H9 (cell line): ENCODE measurements around the gene OR2T27. TPM values are rescaled to one million over a fixed set of nuclear protein-coding genes. Genes with fewer than 3 reads are reported as not detected.

ENCODE experiments used
- DNase-seq: peaks from one replicate; pipeline ENCODE4 v3.0.0-alpha.2; 2017
- H2AFZ ChIP-seq: one replicate; pipeline ENCODE4 v1.6.1; 2013; ENCODE audit warnings: mild to moderate bottlenecking, low read length, control low read depth, moderate library complexity
- H2AK5ac ChIP-seq: 2 replicates; pipeline ENCODE4 v1.6.1; 2013; ENCODE audit warnings: low read length, control low read depth, mixed read lengths; ENCODE audit not compliant: insufficient read length
- H2BK120ac ChIP-seq: one replicate; pipeline ENCODE4 v1.6.1; 2013; ENCODE audit warnings: low read depth, mild to moderate bottlenecking, low read length, control low read depth, inconsistent platforms; ENCODE audit not compliant: poor library complexity, severe bottlenecking
- H2BK12ac ChIP-seq: 2 replicates; pipeline ENCODE4 v1.6.1; 2013; ENCODE audit warnings: low read length, control low read depth, mixed read lengths, low read depth; ENCODE audit not compliant: insufficient read length
- H2BK15ac ChIP-seq: 2 replicates; pipeline ENCODE4 v1.6.1; 2013; ENCODE audit warnings: low read depth, low read length, control low read depth
- H2BK20ac ChIP-seq: one replicate; pipeline ENCODE4 v1.6.1; 2013; ENCODE audit warnings: low read depth, mild to moderate bottlenecking, low read length, control low read depth, inconsistent platforms; ENCODE audit not compliant: poor library complexity, severe bottlenecking
- H2BK5ac ChIP-seq: 2 replicates; pipeline ENCODE4 v1.6.1; 2013; ENCODE audit warnings: low read length, control low read depth, mixed read lengths; ENCODE audit not compliant: insufficient read length
- H3K14ac ChIP-seq: 2 replicates; pipeline ENCODE4 v1.6.1; 2013; ENCODE audit warnings: low read length, control low read depth; ENCODE audit not compliant: insufficient read depth
- H3K18ac ChIP-seq: 2 replicates; pipeline ENCODE4 v1.6.1; 2013; ENCODE audit warnings: low read depth, mild to moderate bottlenecking, mixed read lengths, low read length, control low read depth; ENCODE audit not compliant: insufficient read length
- H3K23ac ChIP-seq: 2 replicates; pipeline ENCODE4 v1.6.1; 2013; ENCODE audit warnings: low read length, control low read depth, mixed read lengths, low read depth; ENCODE audit not compliant: insufficient read length
- H3K23me2 ChIP-seq: 2 replicates; pipeline ENCODE4 v1.6.1; 2013; ENCODE audit warnings: low read depth, mild to moderate bottlenecking, mixed read lengths, low read length, control low read depth; ENCODE audit not compliant: insufficient read length, poor library complexity, severe bottlenecking
- H3K27ac ChIP-seq: 2 replicates; pipeline ENCODE4 v1.5.1; 2013; ENCODE audit warnings: low read length, control low read depth, mixed read lengths, low read depth; ENCODE audit not compliant: insufficient read length
- H3K27me3 ChIP-seq: 2 replicates; pipeline ENCODE4 v1.6.1; 2013; ENCODE audit warnings: low read length, control low read depth, inconsistent platforms; ENCODE audit not compliant: insufficient read depth
- H3K4ac ChIP-seq: 2 replicates; pipeline ENCODE4 v1.6.1; 2013; ENCODE audit warnings: low read depth, mild to moderate bottlenecking, control low read depth, inconsistent platforms, low read length, moderate library complexity
- H3K4me1 ChIP-seq: 2 replicates; pipeline ENCODE4 v1.6.1; 2013; ENCODE audit warnings: low read length, control low read depth, inconsistent platforms; ENCODE audit not compliant: insufficient read depth
- H3K4me2 ChIP-seq: 2 replicates; pipeline ENCODE4 v1.6.1; 2013; ENCODE audit warnings: low read length, control low read depth, mixed read lengths; ENCODE audit not compliant: insufficient read length, insufficient read depth
- H3K56ac ChIP-seq: 2 replicates; pipeline ENCODE4 v1.6.1; 2013; ENCODE audit warnings: low read depth, mild to moderate bottlenecking, mixed read lengths, low read length, control low read depth; ENCODE audit not compliant: insufficient read length
- H3K79me1 ChIP-seq: 2 replicates; pipeline ENCODE4 v1.6.1; 2013; ENCODE audit warnings: low read depth, mild to moderate bottlenecking, moderate library complexity, low read length, control low read depth, inconsistent platforms; ENCODE audit not compliant: insufficient read depth, poor library complexity, severe bottlenecking
- H3K79me2 ChIP-seq: 2 replicates; pipeline ENCODE4 v1.6.1; 2013; ENCODE audit warnings: low read length, control low read depth, inconsistent platforms; ENCODE audit not compliant: insufficient read depth
- H3K9ac ChIP-seq: 2 replicates; pipeline ENCODE4 v1.6.1; 2013; ENCODE audit warnings: low read length, control low read depth, mixed read lengths; ENCODE audit not compliant: insufficient read length; ENCODE audit errors: extremely low read depth
- H3K9me3 ChIP-seq: one replicate; pipeline ENCODE4 v1.6.1; 2013; ENCODE audit warnings: low read depth, low read length, inconsistent platforms; ENCODE audit not compliant: control insufficient read depth
- H3T11ph ChIP-seq: one replicate; pipeline ENCODE4 v1.6.1; 2013; ENCODE audit warnings: mild to moderate bottlenecking, low read length, control low read depth, inconsistent platforms
- H4K20me1 ChIP-seq: one replicate; pipeline ENCODE4 v1.6.1; 2013; ENCODE audit not compliant: control insufficient read depth, insufficient read length, insufficient read depth
- H4K5ac ChIP-seq: 2 replicates; pipeline ENCODE4 v1.6.1; 2013; ENCODE audit warnings: low read depth, mild to moderate bottlenecking, mixed read lengths, low read length, control low read depth; ENCODE audit not compliant: insufficient read length
- H4K8ac ChIP-seq: replicated peaks from 2 replicates; pipeline ENCODE4 v1.6.1; 2013; ENCODE audit warnings: low read length, control low read depth, mixed read lengths, low read depth; ENCODE audit not compliant: insufficient read length
- H4K91ac ChIP-seq: 2 replicates; pipeline ENCODE4 v1.6.1; 2013; ENCODE audit warnings: low read depth, mild to moderate bottlenecking, moderate library complexity, mixed read lengths, low read length, control low read depth; ENCODE audit not compliant: insufficient read length
- H3K27ac Mint-ChIP-seq, 3 experiments: 2 replicates in 2 of 3; 3 replicates in 1 of 3; pipeline ENCODE4 v1.8.0; 2020 to 2021; ENCODE audit warnings: mixed read lengths in 3 of 3, mild to moderate bottlenecking in 1 of 3, moderate library complexity in 1 of 3
- H3K27me3 Mint-ChIP-seq: 2 replicates; pipeline ENCODE4 v1.8.0; 2021; ENCODE audit warnings: low read depth, mild to moderate bottlenecking, moderate library complexity, mixed read lengths
- H3K36me3 Mint-ChIP-seq, 3 experiments: 2 replicates in 2 of 3; 3 replicates in 1 of 3; pipeline ENCODE4 v1.8.0; 2020 to 2021; ENCODE audit warnings: low read depth in 3 of 3, mixed read lengths in 3 of 3; ENCODE audit not compliant: insufficient read depth in 1 of 3
- H3K4me1 Mint-ChIP-seq, 2 experiments: 2 replicates each; pipeline ENCODE4 v1.8.0; 2020; ENCODE audit warnings: mixed read lengths in 2 of 2
- H3K4me3 Mint-ChIP-seq, 2 experiments: 2 replicates in 1 of 2; 3 replicates in 1 of 2; pipeline ENCODE4 v1.8.0; 2020 to 2021; ENCODE audit warnings: mild to moderate bottlenecking in 2 of 2, mixed read lengths in 2 of 2, moderate library complexity in 1 of 2
- H3K9me3 Mint-ChIP-seq, 2 experiments: 2 replicates in 1 of 2; 3 replicates in 1 of 2; pipeline ENCODE4 v1.8.0; 2020; ENCODE audit warnings: mild to moderate bottlenecking in 2 of 2, mixed read lengths in 2 of 2, moderate library complexity in 1 of 2
- WGBS: extraction: QIAGEN DNeasy Blood & Tissue Kit; methylation state at CpG from one replicate; pipeline ENCODE4 v1.1.7; 2013; ENCODE audit warnings: missing lambda C conversion rate, low lambda C conversion rate, mixed read lengths; ENCODE audit not compliant: insufficient read length; ENCODE audit errors: extremely low coverage; 5-methylcytosine and 5-hydroxymethylcytosine counted together
- total RNA-seq: library from RNA; stranded (reverse); gene quantifications from 2 replicates; pipeline ENCODE4 v1.2.1, GENCODE V29; 2021
- TF ChIP-seq, protein P1 (sequence below): fragments of 200-600 bp; sonication (generic); conservative IDR thresholded peaks from 3 replicates; pipeline ENCODE4 v1.8.0; 2021; ENCODE audit warnings: antibody characterized with exemption, mild to moderate bottlenecking

Gene OR2T27
- total RNA-seq, 1 experiment from 2014 or later: not detected

DNA sequence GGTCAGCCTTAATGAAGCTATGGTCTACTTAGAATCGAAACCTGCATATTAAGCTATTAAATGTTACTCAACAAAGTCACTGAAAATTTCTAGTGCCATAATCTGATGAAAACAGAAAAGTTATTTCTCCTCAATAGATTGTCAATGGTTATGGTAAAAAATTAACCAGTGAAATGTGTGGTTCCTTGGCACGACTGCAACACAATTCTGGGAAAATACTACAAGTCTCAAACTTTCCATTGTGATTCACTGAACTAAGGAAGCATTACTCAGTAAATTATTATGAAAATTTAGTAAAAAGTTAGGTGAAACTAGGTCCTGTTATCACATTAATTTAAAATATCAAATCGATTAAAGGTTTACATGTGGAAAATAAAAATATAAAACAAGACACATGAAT is 45.0 kb downstream of the OR2T27 start:
- no peak overlapping the region for H4K8ac ChIP-seq
- H2AFZ ChIP-seq: no peak overlapping the region
- H2BK20ac ChIP-seq: no peak overlapping the region
- no CpG with 5 or more reads among the region's 3 CpGs for WGBS
- no peak overlapping the region for H2BK12ac ChIP-seq
- TF ChIP-seq, protein P1, sequence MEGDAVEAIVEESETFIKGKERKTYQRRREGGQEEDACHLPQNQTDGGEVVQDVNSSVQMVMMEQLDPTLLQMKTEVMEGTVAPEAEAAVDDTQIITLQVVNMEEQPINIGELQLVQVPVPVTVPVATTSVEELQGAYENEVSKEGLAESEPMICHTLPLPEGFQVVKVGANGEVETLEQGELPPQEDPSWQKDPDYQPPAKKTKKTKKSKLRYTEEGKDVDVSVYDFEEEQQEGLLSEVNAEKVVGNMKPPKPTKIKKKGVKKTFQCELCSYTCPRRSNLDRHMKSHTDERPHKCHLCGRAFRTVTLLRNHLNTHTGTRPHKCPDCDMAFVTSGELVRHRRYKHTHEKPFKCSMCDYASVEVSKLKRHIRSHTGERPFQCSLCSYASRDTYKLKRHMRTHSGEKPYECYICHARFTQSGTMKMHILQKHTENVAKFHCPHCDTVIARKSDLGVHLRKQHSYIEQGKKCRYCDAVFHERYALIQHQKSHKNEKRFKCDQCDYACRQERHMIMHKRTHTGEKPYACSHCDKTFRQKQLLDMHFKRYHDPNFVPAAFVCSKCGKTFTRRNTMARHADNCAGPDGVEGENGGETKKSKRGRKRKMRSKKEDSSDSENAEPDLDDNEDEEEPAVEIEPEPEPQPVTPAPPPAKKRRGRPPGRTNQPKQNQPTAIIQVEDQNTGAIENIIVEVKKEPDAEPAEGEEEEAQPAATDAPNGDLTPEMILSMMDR: no peak
- Mint-ChIP-seq H3K27ac (no peak overlapping the region), H3K4me1 (no peaks in the 10 kb centered on the region), H3K36me3 (peaks cover 7 to 37% (median 13%) of the 10 kb centered on the region in 3 experiments; a peak in 4 of 7 replicates), H3K4me3 (no peak overlapping the region), H3K9me3 (peaks cover 86 to 87% of the 10 kb centered on the region in 2 experiments), H3K27me3 (no peaks in the 10 kb centered on the region; the same call in 1 of the 2 replicates)
- no peak overlapping the region for H2BK15ac ChIP-seq
- H3K56ac ChIP-seq: no peak overlapping the region
- H3K18ac ChIP-seq: no peak overlapping the region
- DNase-seq: no peak
- H2AK5ac ChIP-seq: no peak overlapping the region
- no peaks in the 10 kb centered on the region for H3K79me2 ChIP-seq
- no peaks in the 10 kb centered on the region for H3K79me1 ChIP-seq
- H4K91ac ChIP-seq: no peak overlapping the region
- H3K23me2 ChIP-seq: no peaks in the 10 kb centered on the region
- no peak overlapping the region for H4K5ac ChIP-seq
- no peak overlapping the region for H3K9ac ChIP-seq
- no peak overlapping the region for H3K27ac ChIP-seq
- H2BK120ac ChIP-seq: no peak overlapping the region
- no peaks in the 10 kb centered on the region for H3K27me3 ChIP-seq
- H3K14ac ChIP-seq: no peak overlapping the region
- H3T11ph ChIP-seq: no peak overlapping the region
- H4K20me1 ChIP-seq: no peaks in the 10 kb centered on the region
- H3K9me3 ChIP-seq: peaks cover 66% of the 10 kb centered on the region
- no peak overlapping the region for H3K4me2 ChIP-seq
- H2BK5ac ChIP-seq: no peak overlapping the region
- H3K4ac ChIP-seq: no peak overlapping the region
- H3K23ac ChIP-seq: no peak overlapping the region
- H3K4me1 ChIP-seq: no peaks in the 10 kb centered on the region

Other genes starting within 250 kb of the OR2T27 start
- gene OR2T2, start 209.9 kb downstream of the OR2T27 start, total RNA-seq: not detected in 2 replicates
- not detected in 2 replicates for gene OR2T3, start 182.2 kb downstream of the OR2T27 start, total RNA-seq
- not detected in 2 replicates for gene OR2T5, start 166.9 kb downstream of the OR2T27 start, total RNA-seq
- not detected in 2 replicates for gene OR2G6, start 147.5 kb downstream of the OR2T27 start, total RNA-seq
- not detected in 2 replicates for gene OR2T29, start 92.8 kb downstream of the OR2T27 start, total RNA-seq
- gene OR2T34, start 80.8 kb downstream of the OR2T27 start, total RNA-seq: not detected in 2 replicates
- not detected in 2 replicates for gene OR2T10, start 57.8 kb downstream of the OR2T27 start, total RNA-seq
- gene OR2T11, start 20.4 kb downstream of the OR2T27 start, total RNA-seq: not detected in 2 replicates
- gene OR2T35, start 10.2 kb downstream of the OR2T27 start, total RNA-seq: not detected in 2 replicates
- gene OR14I1, start 47.2 kb upstream of the OR2T27 start, total RNA-seq: not detected in 2 replicates
- gene LYPD8, start 100.2 kb upstream of the OR2T27 start, total RNA-seq: not detected in 2 replicates
- 27.6 and 28.8 TPM in 2 replicates for gene SH3BP5L, start 170.4 kb upstream of the OR2T27 start, total RNA-seq
- 28.5 and 29.4 TPM in 2 replicates for gene ZNF672, start 182.7 kb upstream of the OR2T27 start, total RNA-seq
- 40.0 and 40.1 TPM in 2 replicates for gene ZNF692, start 203.6 kb upstream of the OR2T27 start, total RNA-seq